Body of pancreas (tissue), 4 donors: ENCODE measurements around the gene CDH4.

Experiments
- CTCF ChIP-seq, 7 experiments: fragments of 450-650 bp in 4 of 7; fragments of 200-600 bp in 3 of 7; sonication (generic) in 3 of 7; IDR thresholded peaks; one replicate each; pipeline ENCODE4 v1.5.1; 2016 to 2019; ENCODE audit warnings: antibody characterized with exemption in 7 of 7
- POLR2A ChIP-seq, 3 donors: fragments of 450-650 bp; IDR thresholded peaks; one replicate each; pipeline ENCODE4 v1.6.1; 2016; ENCODE audit warnings: antibody characterized with exemption in 3 of 3, mild to moderate bottlenecking in 2 of 3

GRCh38 chr20:61690150-61690549 is 438.1 kb downstream of the CDH4 start:
- no peak for TF ChIP-seq POLR2A (IDR thresholded peaks at IDR 0.05)
- no peak for TF ChIP-seq CTCF (IDR thresholded peaks at IDR 0.05)
